B cell (primary cell): ENCODE results near the gene FAIM2. TPM values are rescaled to one million over a fixed set of nuclear protein-coding genes. Genes with fewer than 3 reads are reported as not detected.

Experiments
- ATAC-seq: fragments of 200-7000 bp; cut with Tn5 transposase; one replicate; pipeline ENCODE4 v1.10.0; 2021; ENCODE audit warnings: low read depth, mild to moderate bottlenecking, moderate number of reproducible peaks, moderate library complexity
- CTCF ChIA-PET: fragments of 350-600 bp; sonication (Branson Sonifier 250); formaldehyde crosslinking; loops from one replicate; lab custom pipeline; 2021; ENCODE audit warnings: antibody characterized with exemption, inconsistent platforms; lab: Charles Lee
- POLR2A ChIA-PET: fragments of 350-600 bp; sonication (Branson Sonifier 250); formaldehyde crosslinking; loops from one replicate; lab custom pipeline; 2021; ENCODE audit warnings: antibody characterized with exemption; lab: Charles Lee
- DNase-seq: peaks from one replicate; pipeline ENCODE4 v3.0.0; 2013
- H2AFZ ChIP-seq: 2 replicates; pipeline ENCODE4 v1.6.1; 2012; ENCODE audit warnings: mild to moderate bottlenecking, low read depth, low read length; ENCODE audit not compliant: insufficient read depth, poor library complexity, severe bottlenecking
- H3K27ac ChIP-seq, 2 donors: 1 replicate in 1 of 2; 2 replicates in 1 of 2; pipeline ENCODE4 v1.5.1; 2012 to 2013; ENCODE audit warnings: low read length in 2 of 2, mild to moderate bottlenecking in 2 of 2, moderate library complexity in 1 of 2
- H3K27me3 ChIP-seq, 4 experiments: fragments of 200-600 bp in 1 of 4; sonication (generic) in 1 of 4; replicated peaks in 1 of 4; 1 replicate in 2 of 4; 2 replicates in 2 of 4; pipeline versions ENCODE4 v1.6.1 to v1.7.0; 2013 to 2016; ENCODE audit warnings: low read length in 3 of 4, mild to moderate bottlenecking in 2 of 4, mixed read lengths in 1 of 4, moderate library complexity in 1 of 4; ENCODE audit not compliant: insufficient read depth in 4 of 4, control insufficient read depth in 3 of 4; ENCODE audit errors: control extremely low read depth in 1 of 4
- H3K36me3 ChIP-seq, 2 experiments: replicated peaks in 1 of 2; 1 replicate in 1 of 2; 2 replicates in 1 of 2; pipeline versions ENCODE4 v1.6.1 to v1.7.1; 2013; ENCODE audit warnings: low read length in 1 of 2; ENCODE audit not compliant: insufficient read depth in 2 of 2, control insufficient read depth in 1 of 2; ENCODE audit errors: control extremely low read depth in 1 of 2, extremely low read depth in 1 of 2
- H3K4me1 ChIP-seq, 2 donors: fragments of 200-600 bp in 1 of 2; sonication (generic) in 1 of 2; 1 replicate in 1 of 2; 2 replicates in 1 of 2; pipeline versions ENCODE4 v1.5.1 to v1.6.1; 2013 to 2017; ENCODE audit warnings: low read length in 2 of 2; ENCODE audit not compliant: control insufficient read depth in 2 of 2, insufficient read depth in 2 of 2
- H3K4me2 ChIP-seq: replicated peaks from 2 replicates; pipeline ENCODE3; 2012; ENCODE audit warnings: mild to moderate bottlenecking, low read depth, low read length; ENCODE audit not compliant: poor library complexity, severe bottlenecking
- H3K4me3 ChIP-seq, 5 experiments: fragments of 200-600 bp in 1 of 5; sonication (generic) in 1 of 5; 1 replicate in 3 of 5; 2 replicates in 2 of 5; pipeline versions ENCODE4 v1.5.1 to v1.7.0; 2011 to 2016; ENCODE audit warnings: low read length in 4 of 5, mild to moderate bottlenecking in 4 of 5, low read depth in 2 of 5, control low read depth in 1 of 5, moderate library complexity in 1 of 5; ENCODE audit not compliant: insufficient read depth in 1 of 5; ENCODE audit errors: control extremely low read depth in 1 of 5, extremely low read depth in 1 of 5
- H3K79me2 ChIP-seq: fragments of 200-600 bp; sonication (generic); one replicate; pipeline ENCODE4 v1.6.0; 2016; ENCODE audit warnings: low read length; ENCODE audit not compliant: control insufficient read depth, insufficient read depth
- H3K9ac ChIP-seq: fragments of 200-600 bp; sonication (generic); 2 replicates; pipeline ENCODE4 v1.6.1; 2017; ENCODE audit warnings: mild to moderate bottlenecking, low read length, moderate library complexity
- H3K9me3 ChIP-seq, 3 donors: one replicate each; pipeline versions ENCODE4 v1.6.1 to v1.7.1; 2013; ENCODE audit warnings: low read length in 2 of 3; ENCODE audit not compliant: control insufficient read depth in 2 of 3, insufficient read depth in 1 of 3; ENCODE audit errors: control extremely low read depth in 1 of 3
- H4K20me1 ChIP-seq: 2 replicates; pipeline ENCODE4 v1.6.0; 2012; ENCODE audit warnings: mild to moderate bottlenecking, low read length; ENCODE audit not compliant: insufficient read depth, control insufficient read depth, poor library complexity, severe bottlenecking
- H3K27ac Mint-ChIP-seq: one replicate; pipeline ENCODE4 v1.8.0; 2021; ENCODE audit warnings: mixed read lengths
- H3K27me3 Mint-ChIP-seq: one replicate; pipeline ENCODE4 v1.8.0; 2021; ENCODE audit warnings: mixed read lengths
- H3K4me1 Mint-ChIP-seq: one replicate; pipeline ENCODE4 v1.8.0; 2021; ENCODE audit warnings: mixed read lengths
- H3K4me3 Mint-ChIP-seq: one replicate; pipeline ENCODE4 v1.8.0; 2021; ENCODE audit warnings: mixed read lengths
- H3K9me3 Mint-ChIP-seq: one replicate; pipeline ENCODE4 v1.8.0; 2022; ENCODE audit warnings: mixed read lengths; ENCODE audit not compliant: insufficient read depth
- EZH2 ChIP-seq: IDR thresholded peaks from 2 replicates; pipeline ENCODE4 v1.6.1; 2012; ENCODE audit warnings: borderline replicate concordance, low read depth, mild to moderate bottlenecking, moderate library complexity, low read length; ENCODE audit not compliant: insufficient read depth, poor library complexity, severe bottlenecking
- WGBS: methylation state at CpG from one replicate; pipeline ENCODE4 v1.1.5; 2013; ENCODE audit warnings: missing lambda C conversion rate; ENCODE audit not compliant: insufficient coverage; 5-methylcytosine and 5-hydroxymethylcytosine counted together
- intact Hi-C: fragments of 100-400 bp; cut with micrococcal nuclease; formaldehyde crosslinking; loops from one replicate; pipeline ENCODE4 v1.10.0; 2022
- polyA plus RNA-seq: library from polyadenylated mRNA; depleted of rRNA; stranded (reverse); fragments of >200 nt; gene quantifications from 2 replicates; pipeline ENCODE4 v1.2.3, GENCODE V29; 2012
- total RNA-seq, 2 donors: library from RNA; stranded (reverse); fragments of 120-200 nt in 1 of 2; gene quantifications; 1 replicate in 1 of 2; 2 replicates in 1 of 2; pipeline versions ENCODE4 v1.2.3 to v1.2.4, GENCODE V29; 2013 to 2022
- TF ChIP-seq, protein P1 (sequence below): fragments of 200-600 bp; IDR thresholded peaks from one replicate; pipeline ENCODE4 v1.8.0; 2022; ENCODE audit warnings: antibody characterized with exemption, mild to moderate bottlenecking

The FAIM2 gene
- total and polyA plus RNA-seq, 2 donors (not counting 1 experiment from before 2014, with no cell fraction given), result not detected

DNA sequence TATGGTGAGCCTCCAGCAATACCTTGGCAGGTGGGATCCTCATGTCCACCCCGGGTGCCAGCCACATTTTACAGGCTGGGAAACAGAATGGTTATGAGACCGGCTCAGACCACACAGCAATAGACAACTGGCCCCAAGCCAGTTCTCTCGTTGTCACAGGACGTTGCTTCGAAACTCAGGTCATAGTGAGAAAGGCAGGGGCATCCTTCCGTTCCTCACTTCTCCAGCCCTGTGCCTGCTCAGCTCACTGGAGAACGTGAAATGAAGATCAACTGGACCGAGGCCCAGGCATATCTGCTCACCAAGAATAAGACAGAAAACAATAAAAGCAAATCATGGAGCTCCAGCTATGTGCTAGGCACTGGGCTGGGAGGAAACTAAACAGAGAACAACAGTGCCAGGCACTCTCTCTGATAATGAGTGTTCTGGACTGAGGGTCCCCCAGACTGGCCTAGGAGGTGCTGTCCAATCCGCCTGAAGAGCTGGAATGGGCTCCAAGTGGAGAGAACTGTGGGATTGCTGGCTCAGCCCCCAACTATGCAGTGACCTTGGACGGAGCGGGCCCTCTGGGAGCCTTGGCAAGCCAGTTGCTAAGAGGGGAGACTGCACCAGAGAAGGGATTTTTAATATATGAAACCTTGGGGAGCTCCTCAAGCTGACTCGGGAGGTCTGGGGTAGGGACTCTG lies 18.8 kb upstream of the FAIM2 start:
- Histone ChIP-seq H3K36me3 (no peaks in the 10 kb centered on the region), H3K27ac (no peak overlapping the region), H3K79me2 (no peaks in the 10 kb centered on the region), H3K9ac (no peak overlapping the region), H3K27me3 (peaks cover 0 to 4% (median 0%) of the 10 kb centered on the region in 4 experiments), H3K9me3 (no peaks in the 10 kb centered on the region), H3K4me2 (no peak overlapping the region), H3K4me3 (no peak overlapping the region), H4K20me1 (no peaks in the 10 kb centered on the region), H2AFZ (no peak overlapping the region), H3K4me1 (no peaks in the 10 kb centered on the region)
- DNase-seq (no peak), ATAC-seq (no peak)
- Mint-ChIP-seq H3K27ac (no peak overlapping the region), H3K27me3 (peaks cover 4% of the 10 kb centered on the region), H3K4me1 (no peaks in the 10 kb centered on the region), H3K4me3 (no peak overlapping the region), H3K9me3 (no peaks in the 10 kb centered on the region)
- POLR2A ChIA-PET, result no interaction called here
- 86% methylated on average over 11 of the region's 12 CpGs for WGBS
- intact Hi-C loops, result no loop called here
- TF ChIP-seq, protein P1, sequence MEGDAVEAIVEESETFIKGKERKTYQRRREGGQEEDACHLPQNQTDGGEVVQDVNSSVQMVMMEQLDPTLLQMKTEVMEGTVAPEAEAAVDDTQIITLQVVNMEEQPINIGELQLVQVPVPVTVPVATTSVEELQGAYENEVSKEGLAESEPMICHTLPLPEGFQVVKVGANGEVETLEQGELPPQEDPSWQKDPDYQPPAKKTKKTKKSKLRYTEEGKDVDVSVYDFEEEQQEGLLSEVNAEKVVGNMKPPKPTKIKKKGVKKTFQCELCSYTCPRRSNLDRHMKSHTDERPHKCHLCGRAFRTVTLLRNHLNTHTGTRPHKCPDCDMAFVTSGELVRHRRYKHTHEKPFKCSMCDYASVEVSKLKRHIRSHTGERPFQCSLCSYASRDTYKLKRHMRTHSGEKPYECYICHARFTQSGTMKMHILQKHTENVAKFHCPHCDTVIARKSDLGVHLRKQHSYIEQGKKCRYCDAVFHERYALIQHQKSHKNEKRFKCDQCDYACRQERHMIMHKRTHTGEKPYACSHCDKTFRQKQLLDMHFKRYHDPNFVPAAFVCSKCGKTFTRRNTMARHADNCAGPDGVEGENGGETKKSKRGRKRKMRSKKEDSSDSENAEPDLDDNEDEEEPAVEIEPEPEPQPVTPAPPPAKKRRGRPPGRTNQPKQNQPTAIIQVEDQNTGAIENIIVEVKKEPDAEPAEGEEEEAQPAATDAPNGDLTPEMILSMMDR, result no peak
- no peak for TF ChIP-seq EZH2
- CTCF ChIA-PET, result no interaction called here

DNA sequence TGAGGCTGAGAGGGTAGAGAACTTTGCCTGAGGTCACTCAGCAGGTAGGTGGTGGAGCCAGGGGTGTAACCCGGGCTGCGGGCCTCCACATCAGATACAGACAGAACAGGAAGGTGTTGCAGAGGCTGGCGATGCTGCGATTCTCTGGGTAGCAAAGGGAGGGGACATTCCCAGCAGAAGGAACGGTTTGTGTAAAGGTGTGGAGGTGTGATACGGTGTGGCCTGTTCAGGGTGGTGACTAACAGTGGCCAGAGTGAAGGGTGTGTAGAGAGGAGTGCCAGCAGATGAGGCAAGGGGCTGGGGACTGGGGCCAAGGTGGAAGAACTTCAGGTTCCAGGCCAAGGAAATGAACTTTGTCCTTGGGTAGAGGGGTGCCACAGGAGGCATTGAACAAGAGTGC lies 18.2 kb upstream of the FAIM2 start:
- no peaks in the 10 kb centered on the region for H3K4me1 Mint-ChIP-seq
- no peaks in the 10 kb centered on the region for H4K20me1 ChIP-seq
- H3K9ac ChIP-seq, result no peak overlapping the region
- H3K4me1 ChIP-seq, result no peaks in the 10 kb centered on the region
- no peaks in the 10 kb centered on the region for H3K36me3 ChIP-seq
- H3K27ac ChIP-seq, result no peak overlapping the region
- 79% methylated on average over 6 of the region's 6 CpGs for WGBS
- H3K4me3 ChIP-seq, result no peak overlapping the region
- peaks cover 0 to 4% (median 0%) of the 10 kb centered on the region in 4 experiments for H3K27me3 ChIP-seq
- no peaks in the 10 kb centered on the region for H3K9me3 ChIP-seq
- H3K27ac Mint-ChIP-seq, result no peak overlapping the region
- no peak overlapping the region for H2AFZ ChIP-seq
- ATAC-seq (no peak), DNase-seq (no peak)
- H3K27me3 Mint-ChIP-seq, result peaks cover 7% of the 10 kb centered on the region
- H3K4me3 Mint-ChIP-seq, result no peak overlapping the region
- H3K9me3 Mint-ChIP-seq, result no peaks in the 10 kb centered on the region
- intact Hi-C loops, result no loop called here
- CTCF ChIA-PET, result no interaction called here
- POLR2A ChIA-PET, result no interaction called here
- TF ChIP-seq, protein P1, result no peak
- no peak for TF ChIP-seq EZH2
- no peaks in the 10 kb centered on the region for H3K79me2 ChIP-seq
- no peak overlapping the region for H3K4me2 ChIP-seq
